ENCODE results near the gene MMP20. TPM values are rescaled to one million over a fixed set of nuclear protein-coding genes. Genes with fewer than 3 reads are reported as not detected.

MMP20 gene
- polyA plus RNA-seq, 3 donors = not detected

- H4K20me1 ChIP-seq (ENCODE audit: insufficient read depth, low read length) = no peaks in the 10 kb centered on the region
- H3K4me1 Mint-ChIP-seq = peaks cover 21% of the 10 kb centered on the region
Observed at GRCh38 chr11:102527041-102527440, 98.1 kb downstream of the MMP20 start.

More at GRCh38 chr11:102527041-102527440, 98.1 kb downstream of the MMP20 start:
- Mint-ChIP-seq H3K27ac (no peak overlapping the region), H3K27me3 (ENCODE audit: low read depth in 3 of 3) (no peaks in the 10 kb centered on the region), H3K4me3 (no peak overlapping the region), H3K9me3 (no peaks in the 10 kb centered on the region), H3K36me3 (no peaks in the 10 kb centered on the region)
- Histone ChIP-seq H2AFZ (ENCODE audit: insufficient read depth, low read depth, low read length, poor library complexity, severe bottlenecking) (no peak overlapping the region), H3K27me3 (ENCODE audit: control insufficient read depth in 2 of 2, insufficient read depth in 2 of 2, low read length in 2 of 2) (no peaks in the 10 kb centered on the region), H3K36me3 (replicated peaks in 1 of 2; ENCODE audit: control insufficient read depth in 1 of 2, insufficient read depth in 2 of 2, low read length in 2 of 2) (no peaks in the 10 kb centered on the region), H3K4me1 (ENCODE audit: control insufficient read depth in 1 of 2, insufficient read depth in 2 of 2, low read length in 2 of 2) (peaks cover 6 to 13% of the 10 kb centered on the region in 2 donors), H3K9ac (ENCODE audit: insufficient read depth, low read length, poor library complexity, severe bottlenecking) (no peak overlapping the region), H3K4me2 (replicated peaks; ENCODE audit: extremely low read depth, low read length, poor library complexity, severe bottlenecking) (no peak overlapping the region), H3K27ac (ENCODE audit: low read depth in 1 of 2, low read length in 2 of 2) (no peak overlapping the region), H3K79me2 (ENCODE audit: insufficient read depth, low read length) (no peaks in the 10 kb centered on the region), H3K9me3 (replicated peaks in 1 of 2; ENCODE audit: control insufficient read depth in 1 of 2, insufficient read depth in 1 of 2, low read length in 2 of 2) (no peaks in the 10 kb centered on the region), H3K4me3 (replicated peaks in 1 of 3; ENCODE audit: low read depth in 2 of 3, low read length in 3 of 3) (no peak overlapping the region)
- no peak for DNase-seq
- intact Hi-C loops (cut with micrococcal nuclease) = no loop called here
- no peak for TF ChIP-seq CTCF (IDR thresholded peaks at IDR 0.05)
- no CpG with 5 or more reads among the region's 1 CpG for WGBS (ENCODE audit: insufficient coverage)

Other genes with a start within 250 kb of the MMP20 start
- gene TMEM123, start 172.6 kb downstream of the MMP20 start, polyA plus RNA-seq = 100 to 1,000 TPM in 2 of 3 donors, 10 to 100 TPM in 1; 68.7 to 368 (median 263) TPM
- gene MMP7, start 94.6 kb downstream of the MMP20 start, polyA plus RNA-seq = not detected
- not detected for gene MMP27, start 80.4 kb upstream of the MMP20 start, polyA plus RNA-seq
- under 1 TPM in 1 of 3 donors, not detected in 2; 0.14 TPM for gene MMP8, start 99.6 kb upstream of the MMP20 start, polyA plus RNA-seq
- not detected for gene MMP10, start 155.3 kb upstream of the MMP20 start, polyA plus RNA-seq
- gene MMP1, start 172.8 kb upstream of the MMP20 start, polyA plus RNA-seq = not detected
- gene MMP3, start 218.3 kb upstream of the MMP20 start, polyA plus RNA-seq = not detected
- gene MMP12, start 249.7 kb upstream of the MMP20 start, polyA plus RNA-seq = not detected

Measured in CD14-positive monocyte (primary cell).